HG02759 (cell line): ENCODE results near the gene ALKBH2.
"Not testable (repeated sequence)": the region's sequence is repeated elsewhere in the genome, so short reads cannot be mapped to it uniquely, and the experiment has no call there.

Source experiments
- ATAC-seq: cut with Tn5 transposase; IDR thresholded peaks from one replicate; pipeline ENCODE4 v1.9.1; 2021; ENCODE audit warnings: mild to moderate bottlenecking, moderate library complexity; ENCODE audit not compliant: unreplicated experiment

ALKBH2 gene

GRCh38 chr12:109069307-109070271 lies 23.7 kb downstream of the ALKBH2 start:
- ATAC-seq: no peak

- no peak for ATAC-seq
These were observed 27.4 kb downstream of the ALKBH2 start for GRCh38 chr12:109065853-109066193.

- no peak for ATAC-seq
These were observed 28.0 kb downstream of the ALKBH2 start for GRCh38 chr12:109065154-109065852.

- no peak for ATAC-seq
These were observed 29.1 kb downstream of the ALKBH2 start for GRCh38 chr12:109064143-109064542.

GRCh38 chr12:109058773-109059172 lies 34.5 kb downstream of the ALKBH2 start:
- no peak for ATAC-seq

- ATAC-seq: no peak
These were observed 35.9 kb downstream of the ALKBH2 start for GRCh38 chr12:109057376-109057775.

- no peak for ATAC-seq
These were observed 36.4 kb downstream of the ALKBH2 start for GRCh38 chr12:109056891-109057290.

- no peak for ATAC-seq
These were observed 38.8 kb downstream of the ALKBH2 start for GRCh38 chr12:109054520-109054919.

GRCh38 chr12:109054124-109054513 lies 39.2 kb downstream of the ALKBH2 start:
- not testable (repeated sequence) for ATAC-seq

GRCh38 chr12:109053382-109054123 lies 39.7 kb downstream of the ALKBH2 start:
- ATAC-seq: peak; percentile 44

- ATAC-seq: peak; percentile 78
These were observed 40.6 kb downstream of the ALKBH2 start, which contains the start of gene USP30 for GRCh38 chr12:109052414-109053323. Gene USP30, plus strand, starts transcription at chr12:109052576. Its CDS starts 103 bp downstream, at chr12:109052679.

GRCh38 chr12:109052097-109052413 lies 41.2 kb downstream of the ALKBH2 start:
- no peak for ATAC-seq

GRCh38 chr12:109049794-109050193 lies 43.5 kb downstream of the ALKBH2 start:
- not testable (repeated sequence) for ATAC-seq

GRCh38 chr12:109048706-109049105 lies 44.6 kb downstream of the ALKBH2 start:
- ATAC-seq: not testable (repeated sequence)

GRCh38 chr12:109047081-109047805 lies 46.0 kb downstream of the ALKBH2 start:
- ATAC-seq: no peak

- ATAC-seq: no peak
These were observed 49.0 kb downstream of the ALKBH2 start for GRCh38 chr12:109044241-109044640.
